HG02840 (cell line): Measurements from ENCODE around the gene TYROBP.
"Not testable (repeated sequence)": the region's sequence is repeated elsewhere in the genome, so short reads cannot be mapped to it uniquely, and the experiment has no call there.

Source experiments
- ATAC-seq: cut with Tn5 transposase; IDR thresholded peaks from one replicate; pipeline ENCODE4 v1.9.1; 2021; ENCODE audit warnings: mild to moderate bottlenecking, moderate library complexity, moderate number of reproducible peaks; ENCODE audit not compliant: unreplicated experiment, low FRiP score

The TYROBP gene

DNA sequence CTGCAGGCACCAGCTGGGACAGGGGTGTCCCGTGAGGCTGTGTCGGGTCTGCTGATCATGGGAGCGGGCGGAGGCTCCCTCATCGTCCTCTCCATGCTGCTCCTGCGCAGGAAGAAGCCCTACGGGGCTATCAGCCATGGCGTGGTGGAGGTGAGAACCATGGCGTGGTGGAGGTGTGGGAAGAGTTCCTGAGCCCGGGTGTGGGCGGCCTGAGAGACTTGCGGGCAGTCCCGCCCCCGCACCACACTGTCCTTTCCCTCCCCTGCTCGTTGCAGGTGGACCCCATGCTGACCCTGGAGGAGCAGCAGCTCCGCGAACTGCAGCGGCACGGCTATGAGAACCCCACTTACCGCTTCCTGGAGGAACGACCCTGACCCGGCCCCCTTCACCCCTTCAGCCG is 29.0 kb downstream of the TYROBP start:
- ATAC-seq: no peak

DNA sequence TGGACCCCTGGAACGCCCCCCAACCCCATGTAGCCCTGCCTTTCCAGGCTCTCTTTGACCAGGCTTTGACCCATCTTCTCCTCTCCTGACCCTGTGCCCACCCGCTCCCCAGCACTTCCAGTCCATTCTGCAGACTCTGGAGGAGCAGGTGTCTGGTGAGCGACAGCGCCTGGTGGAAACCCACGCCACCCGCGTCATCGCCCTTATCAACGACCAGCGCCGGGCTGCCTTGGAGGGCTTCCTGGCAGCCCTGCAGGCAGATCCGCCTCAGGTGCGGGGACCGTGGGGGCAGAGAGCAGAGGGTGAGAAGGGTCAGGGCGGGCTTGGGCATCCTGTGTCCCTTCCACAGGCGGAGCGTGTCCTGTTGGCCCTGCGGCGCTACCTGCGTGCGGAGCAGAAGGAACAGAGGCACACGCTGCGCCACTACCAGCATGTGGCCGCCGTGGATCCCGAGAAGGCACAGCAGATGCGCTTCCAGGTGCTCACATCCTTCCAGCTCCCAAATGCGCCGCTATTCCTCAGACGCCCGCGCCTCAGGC is 33.6 kb downstream of the TYROBP start:
- ATAC-seq: no peak

DNA sequence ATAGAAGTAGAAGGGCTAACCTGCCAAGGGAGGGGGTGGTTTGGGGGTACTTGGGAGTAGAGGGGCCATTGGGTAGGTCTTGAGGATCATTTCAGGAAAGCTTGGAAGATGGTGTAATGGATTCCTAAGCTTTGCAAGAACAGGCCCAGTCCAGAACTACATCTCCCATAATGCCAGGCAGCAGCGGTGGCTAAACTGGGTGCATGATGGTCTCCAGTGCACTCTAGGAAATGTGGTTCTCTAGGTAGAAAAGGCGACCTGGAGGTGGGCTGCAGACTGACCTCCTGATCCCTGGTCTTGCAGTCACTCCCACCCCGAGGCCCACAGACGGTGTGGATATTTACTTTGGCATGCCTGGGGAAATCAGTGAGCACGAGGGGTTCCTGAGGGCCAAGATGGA is 35.9 kb downstream of the TYROBP start:
- ATAC-seq: no peak

DNA sequence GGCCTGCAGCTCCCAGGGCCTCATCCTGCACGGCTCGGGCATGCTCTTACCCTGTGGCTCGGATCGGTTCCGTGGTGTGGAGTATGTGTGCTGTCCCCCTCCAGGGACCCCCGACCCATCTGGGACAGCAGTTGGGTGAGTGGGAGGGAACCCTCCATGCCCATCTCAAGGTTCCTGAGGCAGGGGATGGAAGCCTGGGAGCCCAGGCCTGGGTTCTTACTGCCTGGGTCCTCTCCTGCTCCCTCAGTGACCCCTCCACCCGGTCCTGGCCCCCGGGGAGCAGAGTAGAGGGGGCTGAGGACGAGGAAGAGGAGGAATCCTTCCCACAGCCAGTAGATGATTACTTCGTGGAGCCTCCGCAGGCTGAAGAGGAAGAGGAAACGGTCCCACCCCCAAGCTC is 36.5 kb downstream of the TYROBP start:
- no peak for ATAC-seq

DNA sequence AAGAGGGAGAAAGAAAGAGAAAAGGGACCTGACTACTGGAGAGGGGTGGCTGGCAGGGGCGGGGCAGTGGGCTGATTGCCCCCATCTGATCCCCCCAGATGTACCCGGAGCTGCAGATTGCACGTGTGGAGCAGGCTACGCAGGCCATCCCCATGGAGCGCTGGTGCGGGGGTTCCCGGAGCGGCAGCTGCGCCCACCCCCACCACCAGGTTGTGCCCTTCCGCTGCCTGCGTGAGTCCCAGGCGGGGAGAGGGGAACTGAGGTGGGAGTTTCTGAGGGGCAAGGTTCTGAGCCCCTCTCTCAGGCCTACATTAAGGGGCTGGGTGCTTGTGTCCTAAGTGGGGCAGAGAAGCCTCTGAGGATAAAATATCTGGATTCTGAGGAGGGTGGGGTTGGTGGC is 37.3 kb downstream of the TYROBP start:
- ATAC-seq: no peak

DNA sequence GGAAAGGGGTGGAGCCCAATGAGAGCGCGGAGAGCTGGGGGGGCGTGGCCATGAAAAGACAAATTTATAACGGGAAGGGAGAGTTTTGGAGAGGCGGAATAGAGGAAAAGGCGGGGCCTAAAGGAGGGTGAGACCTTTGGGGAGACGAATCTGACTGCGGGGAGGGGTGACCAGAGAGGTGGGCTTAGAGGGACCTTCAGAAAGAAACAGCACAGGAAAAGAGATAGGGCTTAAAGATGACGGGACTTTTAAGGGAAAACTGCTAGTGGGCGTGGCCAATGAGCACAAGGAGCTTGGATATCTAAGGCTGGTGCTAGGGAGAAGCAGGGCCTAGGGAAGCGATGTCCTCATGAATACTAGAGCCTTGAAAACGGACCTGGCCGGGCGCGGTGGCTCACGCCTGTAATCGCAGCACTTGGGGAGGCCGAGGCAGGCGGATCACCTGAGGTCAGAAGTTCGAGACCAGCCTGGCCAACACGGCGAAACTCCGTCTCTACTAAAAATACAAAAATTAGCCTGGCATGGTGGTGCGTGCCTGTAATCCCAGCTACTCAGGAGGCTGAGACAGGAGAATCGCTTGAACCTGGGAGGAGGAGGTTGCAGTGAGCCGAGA is 37.9 kb downstream of the TYROBP start:
- ATAC-seq: not testable (repeated sequence)

DNA sequence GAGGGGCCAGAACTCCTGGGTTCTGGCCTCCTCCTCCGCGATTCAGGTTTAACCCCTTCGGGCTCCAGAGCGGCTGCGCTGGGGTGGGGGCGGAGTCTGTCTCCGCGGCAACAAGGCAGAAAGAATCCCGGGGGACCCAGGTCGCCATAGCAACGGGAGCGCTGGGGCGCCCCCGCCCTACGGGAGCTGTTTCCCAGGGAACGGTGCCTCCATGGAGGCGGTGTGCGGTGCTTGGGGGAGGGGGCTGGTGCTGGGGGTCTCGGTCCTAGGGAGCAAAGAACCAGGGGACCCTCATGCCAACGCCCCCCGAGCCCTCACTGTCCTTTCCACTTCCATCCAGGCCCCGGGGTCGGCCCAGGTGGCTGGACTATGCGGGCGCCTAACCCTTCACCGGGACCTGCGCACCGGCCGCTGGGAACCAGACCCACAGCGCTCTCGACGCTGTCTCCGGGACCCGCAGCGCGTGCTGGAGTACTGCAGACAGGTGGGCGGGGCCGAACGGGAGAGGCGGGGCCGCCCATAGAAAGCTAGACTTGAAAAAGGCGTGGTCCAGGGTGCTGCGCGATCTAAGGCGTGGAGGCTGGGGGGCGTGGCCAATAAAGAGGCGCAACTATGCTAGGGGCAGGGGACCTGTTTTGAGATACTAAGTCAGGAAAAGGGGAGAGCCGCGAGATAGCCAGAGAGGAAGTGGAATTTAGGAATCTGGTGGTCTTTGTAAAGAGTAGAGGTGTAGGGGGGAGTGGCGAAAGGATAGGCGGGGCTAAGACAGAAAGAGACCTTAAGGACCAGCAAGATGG is 38.6 kb downstream of the TYROBP start:
- ATAC-seq: no peak

DNA sequence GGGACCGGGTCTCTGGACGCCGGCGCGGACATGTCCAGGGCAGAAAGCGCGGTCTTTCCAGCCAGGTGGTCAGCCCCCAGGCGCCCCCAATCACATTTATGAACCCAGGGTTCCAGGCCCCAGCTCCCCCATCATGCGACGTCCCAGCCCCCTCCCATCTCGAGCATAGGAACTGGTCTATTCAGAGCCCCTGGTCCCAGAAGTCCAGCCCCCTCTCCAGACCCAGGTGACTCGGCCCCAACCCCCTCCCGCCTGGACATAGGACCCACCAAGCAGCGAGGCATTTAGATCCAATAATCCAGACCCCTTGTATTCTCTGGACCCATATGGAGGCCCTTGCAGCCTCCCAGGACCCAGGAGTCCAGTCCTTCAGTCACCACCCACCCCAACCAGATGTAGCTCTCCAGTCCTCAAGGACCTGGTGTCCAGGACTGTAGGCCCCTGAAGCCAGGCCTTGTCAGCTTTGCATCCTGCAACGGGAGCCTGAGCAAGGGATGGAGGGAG is 39.2 kb downstream of the TYROBP start:
- ATAC-seq: no peak

DNA sequence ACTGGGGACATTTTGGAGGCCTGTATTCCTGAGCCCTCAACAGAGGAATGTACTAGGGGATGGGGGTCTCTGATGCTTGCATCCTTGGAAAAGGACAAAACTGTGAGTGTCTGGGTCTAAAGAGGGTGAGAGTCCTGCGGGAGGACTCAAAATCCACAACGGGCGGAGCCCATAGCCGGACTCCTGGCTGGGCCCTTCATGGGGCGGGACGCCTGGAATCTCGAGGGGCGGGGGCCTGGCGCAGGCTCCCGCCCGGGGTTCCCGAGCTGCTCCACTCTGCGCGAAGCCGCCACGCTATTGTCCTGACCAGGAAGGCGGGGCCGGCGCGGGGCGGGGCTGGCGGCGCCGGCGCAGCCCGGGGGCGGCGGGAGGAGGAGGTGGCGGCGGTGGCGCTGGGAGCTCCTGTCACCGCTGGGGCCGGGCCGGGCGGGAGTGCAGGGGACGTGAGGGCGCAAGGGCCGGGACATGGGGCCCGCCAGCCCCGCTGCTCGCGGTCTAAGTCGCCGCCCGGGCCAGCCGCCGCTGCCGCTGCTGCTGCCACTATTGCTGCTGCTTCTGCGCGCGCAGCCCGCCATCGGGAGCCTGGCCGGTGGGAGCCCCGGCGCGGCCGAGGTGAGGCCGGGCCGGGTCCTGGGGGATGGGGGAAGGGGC is 39.8 kb downstream of the TYROBP start, which contains the start of gene APLP1:
Gene APLP1, plus strand, starts transcription at position 403 of the 651 bp plus-strand sequence. Its CDS starts 63 bp downstream, at position 466.
- ATAC-seq: no peak

DNA sequence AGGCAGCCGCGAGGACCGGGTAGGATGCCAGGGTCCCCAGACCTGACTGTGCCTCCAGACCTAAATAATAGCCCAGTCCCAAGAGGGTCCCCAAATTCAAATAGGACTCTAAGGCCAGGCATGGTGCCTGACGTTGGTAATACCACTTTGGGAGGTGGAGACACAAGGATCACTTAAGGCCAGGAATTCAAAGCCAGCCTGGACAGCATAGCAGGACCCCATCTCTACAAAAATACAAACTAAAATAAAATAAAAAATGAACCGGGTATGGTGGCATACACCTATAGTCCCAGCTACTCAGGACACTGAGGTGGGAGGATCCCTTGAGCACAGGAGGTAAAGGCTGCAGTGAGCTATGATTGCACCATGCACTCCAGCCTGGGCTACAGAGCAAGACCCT is 45.1 kb downstream of the TYROBP start:
- no peak for ATAC-seq

DNA sequence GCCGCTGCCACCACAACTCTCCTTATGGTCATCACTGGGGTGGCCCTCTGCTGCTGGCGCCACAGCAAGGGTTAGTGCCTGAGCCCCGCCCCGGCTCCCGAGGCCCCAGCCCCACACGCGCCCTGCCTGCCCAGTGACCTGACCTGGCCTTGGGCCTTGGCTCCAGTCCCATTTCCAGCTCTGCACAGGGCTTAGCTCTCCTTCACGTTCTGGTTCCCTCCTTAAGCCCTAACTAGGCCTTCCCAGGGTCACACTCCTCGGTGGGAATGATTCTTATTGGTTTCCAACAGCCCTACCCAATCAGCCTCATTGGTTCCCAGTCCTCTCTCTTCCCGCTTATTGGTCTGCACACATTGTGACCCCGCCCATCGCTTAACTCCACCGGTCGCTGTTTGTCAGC is 45.6 kb downstream of the TYROBP start:
- no peak for ATAC-seq

DNA sequence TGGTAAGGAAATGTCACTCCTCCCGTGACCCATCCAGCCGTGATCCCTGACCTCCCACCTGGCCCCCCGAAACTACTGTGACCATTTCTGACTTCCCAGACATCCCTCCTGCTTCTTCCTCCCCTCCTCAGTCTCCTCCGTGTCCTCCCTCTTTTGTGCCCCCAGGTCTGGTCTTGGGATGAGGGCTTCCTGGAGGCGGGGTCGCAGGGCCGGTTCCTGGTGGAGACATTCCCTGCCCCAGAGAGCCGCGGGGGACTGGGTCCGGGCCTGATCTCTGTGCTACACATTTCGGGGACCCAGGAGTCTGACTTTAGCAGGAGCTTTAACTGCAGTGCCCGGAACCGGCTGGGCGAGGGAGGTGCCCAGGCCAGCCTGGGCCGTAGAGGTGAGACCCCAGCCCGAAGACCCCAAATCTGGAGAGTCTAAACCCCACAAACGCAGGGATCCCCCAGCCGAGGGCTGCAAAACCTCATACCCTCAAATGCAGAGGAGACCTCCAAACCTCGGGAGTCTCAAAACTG is 46.4 kb downstream of the TYROBP start:
- no peak for ATAC-seq

DNA sequence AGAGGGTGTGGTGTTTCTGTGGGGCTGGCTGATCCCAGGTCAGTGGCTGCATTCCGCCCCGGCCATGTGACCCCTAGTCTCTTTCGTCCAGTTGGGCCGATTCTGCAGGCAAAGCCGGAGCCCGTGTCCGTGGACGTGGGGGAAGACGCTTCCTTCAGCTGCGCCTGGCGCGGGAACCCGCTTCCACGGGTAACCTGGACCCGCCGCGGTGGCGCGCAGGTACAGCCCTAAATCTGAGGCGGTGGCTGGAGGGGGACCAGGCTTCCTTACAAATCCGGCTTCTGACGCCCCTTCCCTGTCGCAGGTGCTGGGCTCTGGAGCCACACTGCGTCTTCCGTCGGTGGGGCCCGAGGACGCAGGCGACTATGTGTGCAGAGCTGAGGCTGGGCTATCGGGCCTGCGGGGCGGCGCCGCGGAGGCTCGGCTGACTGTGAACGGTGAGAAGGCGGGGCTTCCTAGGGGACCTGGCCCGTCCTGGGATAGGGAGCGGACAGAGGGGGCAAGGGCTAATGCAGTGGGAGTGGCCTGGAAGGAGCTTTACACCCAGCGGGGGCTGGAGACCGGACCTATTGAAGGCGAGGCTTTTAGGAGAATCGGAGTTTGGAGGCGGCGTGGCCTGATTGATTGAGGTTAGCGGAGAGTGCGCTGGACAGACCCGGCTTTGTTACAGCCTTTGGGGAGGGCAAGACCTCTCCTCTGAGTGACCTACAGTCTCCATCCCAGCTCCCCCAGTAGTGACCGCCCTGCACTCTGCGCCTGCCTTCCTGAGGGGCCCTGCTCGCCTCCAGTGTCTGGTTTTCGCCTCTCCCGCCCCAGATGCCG is 47.1 kb downstream of the TYROBP start:
- no peak for ATAC-seq

DNA sequence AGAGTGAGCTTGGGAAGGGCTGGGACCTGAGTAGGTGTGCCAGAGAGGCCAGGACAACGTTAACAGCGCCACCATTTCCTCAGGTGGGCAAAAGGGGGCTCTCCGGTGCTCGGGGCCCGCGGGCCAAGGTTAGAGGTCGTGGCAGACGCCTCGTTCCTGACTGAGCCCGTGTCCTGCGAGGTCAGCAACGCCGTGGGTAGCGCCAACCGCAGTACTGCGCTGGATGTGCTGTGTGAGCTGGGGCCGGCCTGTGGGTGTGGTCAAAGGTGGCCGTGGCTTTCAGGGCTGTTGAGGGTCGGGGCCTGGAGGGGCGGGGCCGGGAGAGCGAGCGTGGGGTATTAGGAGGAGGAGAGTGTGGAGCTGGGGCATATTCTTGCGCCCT is 47.7 kb downstream of the TYROBP start:
- ATAC-seq: no peak

DNA sequence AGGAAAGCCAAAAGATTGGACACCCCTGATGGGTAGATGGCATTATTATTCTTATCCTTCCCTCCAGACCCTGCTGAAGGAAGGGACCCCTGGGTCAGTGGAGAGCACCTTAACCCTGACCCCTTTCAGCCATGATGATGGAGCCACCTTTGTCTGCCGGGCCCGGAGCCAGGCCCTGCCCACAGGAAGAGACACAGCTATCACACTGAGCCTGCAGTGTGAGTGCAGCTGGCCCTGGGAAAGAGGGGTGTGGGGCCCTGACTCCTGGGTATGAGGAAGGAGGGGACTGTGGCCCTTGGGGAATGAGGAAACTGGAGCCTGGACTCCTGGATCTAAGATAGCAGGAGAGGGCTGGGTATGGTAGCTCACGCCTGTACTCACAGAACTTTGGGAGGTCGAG is 48.7 kb downstream of the TYROBP start:
- no peak for ATAC-seq

DNA sequence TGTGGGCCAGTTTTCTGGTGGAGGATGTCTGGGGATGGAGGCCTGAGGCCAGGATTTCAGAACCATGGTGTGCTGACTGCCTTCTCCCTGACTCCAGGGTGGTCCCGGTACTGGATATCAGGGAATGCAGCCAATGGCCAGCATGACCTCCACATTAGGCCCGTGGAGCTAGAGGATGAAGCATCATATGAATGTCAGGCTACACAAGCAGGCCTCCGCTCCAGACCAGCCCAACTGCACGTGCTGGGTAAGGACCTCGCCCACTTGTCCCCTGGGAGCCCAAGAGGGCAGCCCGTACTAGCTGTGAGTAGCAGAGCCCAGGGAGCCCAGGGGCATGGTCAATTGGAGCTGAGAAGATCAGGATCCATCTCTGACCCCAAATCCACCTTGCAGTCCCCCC is 49.8 kb downstream of the TYROBP start:
- no peak for ATAC-seq

DNA sequence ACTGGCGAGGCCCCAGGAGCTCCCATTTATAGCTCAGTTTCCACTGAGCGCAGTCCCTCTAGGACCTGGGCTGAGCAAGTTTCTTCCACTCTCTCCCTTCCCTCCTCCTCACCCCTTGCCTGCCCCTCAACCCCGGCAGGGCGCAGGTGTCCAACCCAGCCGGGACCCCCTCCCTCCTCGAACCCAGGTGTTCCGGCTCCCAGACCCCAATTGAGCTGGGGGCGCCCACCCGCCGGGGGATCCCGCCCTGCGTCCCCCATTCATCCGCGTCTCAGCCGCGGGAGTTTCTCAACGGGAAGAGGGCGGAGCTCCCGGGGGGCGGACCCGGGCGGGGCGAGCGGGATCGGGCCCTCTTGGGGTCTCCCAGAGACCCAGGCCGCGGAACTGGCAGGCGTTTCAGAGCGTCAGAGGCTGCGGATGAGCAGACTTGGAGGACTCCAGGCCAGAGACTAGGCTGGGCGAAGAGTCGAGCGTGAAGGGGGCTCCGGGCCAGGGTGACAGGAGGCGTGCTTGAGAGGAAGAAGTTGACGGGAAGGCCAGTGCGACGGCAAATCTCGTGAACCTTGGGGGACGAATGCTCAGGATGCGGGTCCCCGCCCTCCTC is 51.4 kb downstream of the TYROBP start, which contains the start of gene KIRREL2:
Gene KIRREL2, plus strand, starts transcription at position 366 of the 604 bp plus-strand sequence. Its CDS starts 209 bp downstream, at position 575.
- ATAC-seq: no peak
